ENCODE data around the gene LRRC42.
A peak's percentile ranks its signal among the peaks of the same experiment; 100 is the strongest.
"Not testable (repeated sequence)": the region's sequence is repeated elsewhere in the genome, so short reads cannot be mapped to it uniquely, and the experiment has no call there.

LRRC42 gene

DNA sequence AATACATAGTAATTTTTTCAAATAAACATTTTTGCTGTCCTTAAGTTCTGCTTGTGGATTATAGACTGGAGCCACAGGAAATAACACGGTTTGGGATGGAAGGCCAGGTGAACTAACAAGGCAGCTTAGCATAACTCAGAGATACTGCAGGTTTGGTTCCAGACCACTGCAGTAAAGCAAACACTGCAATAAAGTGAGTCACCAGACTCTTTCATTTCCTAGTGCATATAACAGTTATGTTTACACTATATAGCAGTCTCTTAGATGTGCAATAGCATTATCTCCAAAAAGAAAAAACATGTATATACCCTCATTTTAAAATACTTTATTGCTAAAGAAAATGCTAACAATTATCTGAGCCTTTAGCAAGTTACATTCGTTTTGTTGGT, 22.0 kb downstream of the LRRC42 start:
- no peak for TF ChIP-seq CTCF (conservative IDR thresholded peaks at IDR 0.05)
- peak overlapping the region; percentile 34; the same call in 1 of the 2 replicates for H3K27ac ChIP-seq

DNA sequence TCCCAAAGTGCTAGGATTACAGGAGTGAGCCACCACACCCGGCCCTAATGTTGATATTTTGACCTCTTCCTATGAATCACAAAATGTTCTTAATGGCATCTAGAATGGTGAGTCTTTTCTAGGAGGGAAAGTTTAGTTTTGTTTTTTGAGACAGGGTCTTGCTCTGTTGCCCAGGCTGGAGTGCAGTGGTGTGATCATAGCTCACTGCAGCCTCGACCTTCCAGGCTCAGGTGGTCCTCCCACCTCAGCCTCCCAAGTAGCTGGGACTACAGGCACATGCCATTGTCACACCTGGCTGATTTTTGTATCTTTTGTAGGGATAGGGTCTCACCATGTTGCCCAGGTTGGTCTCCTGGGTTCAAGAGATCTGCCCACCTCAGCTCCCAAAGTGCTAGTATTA, 23.2 kb downstream of the LRRC42 start:
- not testable (repeated sequence) for H3K27ac ChIP-seq

DNA sequence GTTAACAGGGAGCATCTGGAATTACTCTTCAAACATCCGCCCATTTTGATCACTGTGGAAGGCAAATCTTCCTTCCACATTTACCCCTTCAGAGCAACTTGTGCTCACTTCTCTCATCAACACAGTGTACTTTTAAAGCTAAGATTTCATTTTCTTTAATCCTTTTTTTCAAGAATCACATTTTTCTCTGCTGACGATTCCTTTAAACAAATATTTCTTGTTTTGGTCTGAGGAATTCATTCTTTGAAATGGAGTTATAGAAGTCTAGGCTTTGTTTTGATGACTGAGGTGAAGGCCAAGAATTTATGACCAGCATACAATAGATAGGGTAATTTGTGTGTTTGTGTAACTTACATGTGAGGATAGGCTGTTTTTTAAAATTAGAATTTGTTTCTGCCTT, 25.6 kb downstream of the LRRC42 start:
- no peak overlapping the region for H3K27ac ChIP-seq
- no peak for TF ChIP-seq CTCF (conservative IDR thresholded peaks at IDR 0.05)

DNA sequence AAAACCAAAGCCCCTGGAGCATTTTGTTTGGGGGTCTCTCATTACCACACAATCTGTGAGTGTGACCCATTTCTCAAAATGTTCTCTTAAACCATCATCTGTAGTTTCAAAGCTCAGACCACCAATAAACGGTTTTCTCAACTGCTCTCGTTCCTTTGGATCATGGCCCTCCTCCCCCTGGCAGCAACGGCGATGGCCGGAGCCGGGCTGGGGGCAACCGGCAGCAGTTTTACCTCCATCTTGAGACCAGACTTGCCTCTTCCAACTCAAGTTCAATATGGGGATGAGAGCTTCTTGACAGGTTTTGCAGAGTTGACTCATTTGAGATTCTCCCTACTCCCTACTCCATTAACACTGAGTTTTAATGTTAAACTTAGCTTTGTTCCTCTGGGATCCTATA, 29.7 kb downstream of the LRRC42 start:
- no peak overlapping the region for H3K27ac ChIP-seq
- no peak for TF ChIP-seq CTCF (conservative IDR thresholded peaks at IDR 0.05)

GRCh38 chr1:53979712-53980450, 33.7 kb downstream of the LRRC42 start:
- H3K27ac ChIP-seq: no peak overlapping the region

DNA sequence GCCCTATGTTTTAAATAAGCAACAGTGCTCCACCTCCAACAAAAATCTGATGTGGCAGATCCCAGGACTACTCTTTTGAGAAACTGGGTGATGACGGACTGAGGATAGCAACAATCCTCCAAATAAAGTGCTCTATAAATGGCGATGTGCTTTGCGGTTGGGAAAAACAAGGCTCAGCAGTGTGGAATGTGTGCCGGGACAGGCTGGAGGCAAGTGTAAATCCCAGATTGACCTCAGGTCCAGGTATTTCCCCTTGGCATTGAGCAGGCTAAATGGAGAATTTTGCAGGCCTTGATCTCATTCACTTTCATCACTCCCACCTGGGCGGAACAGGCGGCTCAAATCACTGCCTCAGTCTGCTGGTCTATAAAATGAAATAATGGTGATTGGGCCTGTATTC, 35.1 kb downstream of the LRRC42 start:
- H3K27ac ChIP-seq: no peak overlapping the region
- TF ChIP-seq CTCF (conservative IDR thresholded peaks at IDR 0.05): no peak

More at GRCh38 chr1:53979712-53980450, 33.7 kb downstream of the LRRC42 start:
- no peak for TF ChIP-seq CTCF (conservative IDR thresholded peaks at IDR 0.05)

DNA sequence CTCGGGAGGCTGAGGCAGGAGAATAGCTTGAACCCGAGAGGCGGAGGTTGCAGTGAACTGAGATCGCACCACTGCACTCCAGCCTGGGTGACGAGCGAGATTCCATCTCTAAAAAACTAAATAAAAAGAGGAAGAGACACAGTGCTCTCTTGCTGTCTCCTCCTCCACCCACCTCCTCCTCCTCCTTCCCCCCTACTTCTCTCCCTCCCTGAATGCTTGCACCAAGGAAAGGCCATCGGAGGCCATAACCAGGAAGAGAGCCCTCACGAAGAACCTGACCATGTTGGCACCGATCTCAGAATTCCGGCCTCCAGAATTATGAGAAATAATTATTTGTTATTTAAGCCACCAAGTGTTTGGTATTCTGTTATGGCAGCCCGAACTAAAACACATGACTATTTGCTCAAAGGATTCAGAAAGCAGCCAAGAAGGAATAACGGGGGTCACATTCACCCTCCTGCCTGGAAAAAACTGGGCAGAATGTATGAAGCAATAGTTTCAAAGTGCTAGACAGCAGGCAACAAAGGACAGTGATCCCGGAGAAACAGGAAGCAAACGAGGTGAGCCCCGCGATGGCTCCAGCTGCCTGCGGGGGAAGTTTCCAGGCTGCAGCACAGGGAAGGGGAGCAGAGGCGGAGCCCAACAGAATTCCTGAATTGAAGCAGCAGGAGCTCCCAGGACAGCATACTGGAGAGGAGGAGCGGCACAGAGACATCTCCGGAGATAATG, 36.0 kb downstream of the LRRC42 start:
- peak overlapping the region; percentile 68 for H3K27ac ChIP-seq
- TF ChIP-seq CTCF (conservative IDR thresholded peaks at IDR 0.05): no peak

- peak overlapping the region; percentile 68 for H3K27ac ChIP-seq
- no peak for TF ChIP-seq CTCF (conservative IDR thresholded peaks at IDR 0.05)
Measured at GRCh38 chr1:53982763-53983104, 36.6 kb downstream of the LRRC42 start.

All from VCaP (cell line).